Pulmonary artery endothelial cell (primary cell): ENCODE data around the gene CYS1. TPM values are rescaled to one million over a fixed set of nuclear protein-coding genes. Genes with fewer than 3 reads are reported as not detected.
"Not testable (repeated sequence)": the region's sequence is repeated elsewhere in the genome, so short reads cannot be mapped to it uniquely, and the experiment has no call there.

Source experiments
- DNase-seq: peaks from one replicate; pipeline ENCODE4 v3.0.0-alpha.2; 2011; ENCODE audit warnings: low read depth, low spot score
- total RNA-seq: library from RNA; depleted of rRNA; stranded (reverse); fragments of >200 nt; gene quantifications from 2 replicates; pipeline ENCODE4 v1.2.3, GENCODE V29; 2014

The CYS1 gene, protein sequence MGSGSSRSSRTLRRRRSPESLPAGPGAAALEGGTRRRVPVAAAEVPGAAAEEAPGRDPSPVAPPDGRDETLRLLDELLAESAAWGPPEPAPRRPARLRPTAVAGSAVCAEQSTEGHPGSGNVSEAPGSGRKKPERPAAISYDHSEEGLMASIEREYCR
- 0.04 and 0.07 TPM in 2 replicates for total RNA-seq

DNA sequence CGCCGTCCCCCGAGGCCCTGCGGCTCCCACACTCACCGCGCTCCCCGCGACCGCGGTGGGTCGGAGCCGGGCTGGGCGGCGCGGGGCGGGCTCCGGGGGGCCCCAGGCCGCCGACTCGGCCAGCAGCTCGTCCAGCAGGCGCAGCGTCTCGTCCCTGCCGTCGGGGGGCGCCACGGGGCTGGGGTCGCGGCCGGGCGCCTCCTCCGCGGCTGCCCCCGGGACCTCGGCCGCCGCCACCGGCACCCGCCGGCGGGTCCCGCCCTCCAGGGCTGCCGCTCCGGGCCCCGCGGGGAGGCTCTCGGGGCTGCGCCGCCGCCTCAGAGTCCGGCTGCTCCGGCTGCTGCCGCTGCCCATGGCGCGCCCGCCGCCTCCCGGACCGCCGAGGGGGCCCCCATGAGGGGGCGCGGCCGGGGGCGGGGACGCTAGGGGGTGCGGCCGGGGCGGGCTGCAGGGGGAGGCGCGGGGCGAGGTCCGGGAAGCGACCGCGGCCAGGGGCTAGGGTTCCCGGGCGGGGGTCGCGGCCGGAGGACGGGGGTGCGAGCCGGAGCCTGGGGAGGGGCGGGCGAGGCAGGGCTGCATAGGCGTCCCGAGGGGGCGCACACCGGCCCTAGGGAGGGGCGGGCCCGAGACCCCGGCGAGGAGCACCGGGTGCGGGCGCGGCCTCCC lies at the start of gene CYS1:
Gene CYS1, minus strand, starts transcription at position 542 of the 666 bp plus-strand sequence. Its CDS starts 188 bp downstream, at position 354.
- DNase-seq: no peak

DNA sequence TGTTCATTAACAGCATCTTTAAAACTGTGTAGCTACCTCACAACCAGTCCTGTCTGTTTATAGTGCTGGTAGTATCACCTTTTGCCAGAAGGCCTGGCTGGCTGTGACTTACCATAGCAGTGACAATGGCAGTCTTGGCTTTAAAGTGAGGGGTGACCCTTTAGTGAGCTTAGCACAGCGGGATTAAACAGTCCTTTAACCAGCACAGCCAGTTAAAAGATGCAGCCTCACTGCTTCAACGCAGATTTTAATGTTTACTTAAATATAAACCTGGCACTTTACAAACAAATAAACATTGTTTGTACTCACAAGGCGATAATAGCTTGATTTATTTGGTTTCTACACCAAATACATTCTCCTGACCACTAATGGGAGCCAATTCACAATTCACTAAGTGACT lies 49.3 kb upstream of the CYS1 start:
- DNase-seq: no peak

DNA sequence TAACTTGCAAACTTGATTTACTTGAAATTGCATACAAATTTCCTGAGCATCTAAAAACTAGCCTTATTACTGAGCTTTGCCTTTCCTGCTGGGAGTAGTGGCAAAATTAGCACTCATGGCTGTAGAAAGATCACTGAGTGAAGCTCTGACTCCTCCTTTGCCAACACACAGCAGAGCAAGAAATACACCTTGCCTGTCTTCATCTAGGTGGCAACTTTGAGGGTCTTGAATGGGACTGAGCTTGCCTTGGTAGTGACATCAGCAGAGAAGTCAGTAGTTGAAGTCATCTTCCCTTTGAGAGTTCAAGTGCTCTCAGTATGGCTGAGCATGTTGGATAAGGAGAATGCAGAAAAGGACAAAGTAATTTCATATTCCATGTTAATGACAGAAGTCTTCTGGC lies 48.2 kb upstream of the CYS1 start:
- no peak for DNase-seq

DNA sequence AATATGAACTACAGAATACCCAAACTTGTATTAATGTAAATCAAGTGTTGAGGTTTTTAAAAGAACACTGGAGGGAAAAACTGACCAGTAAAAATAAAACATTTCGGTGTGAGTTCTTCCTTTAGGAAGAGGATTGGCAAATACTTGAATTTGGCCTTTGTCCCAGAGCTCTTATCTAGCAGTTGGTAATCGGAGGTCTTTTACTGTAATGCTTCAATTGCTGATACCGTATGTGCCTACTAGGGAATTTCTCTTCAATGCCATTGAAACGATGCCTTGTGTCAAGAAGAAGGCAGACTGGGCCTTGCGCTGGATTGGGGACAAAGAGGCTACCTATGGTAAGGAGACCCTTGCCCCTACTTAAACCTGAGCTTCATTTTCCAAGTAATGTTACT lies 46.4 kb upstream of the CYS1 start:
- no peak for DNase-seq

DNA sequence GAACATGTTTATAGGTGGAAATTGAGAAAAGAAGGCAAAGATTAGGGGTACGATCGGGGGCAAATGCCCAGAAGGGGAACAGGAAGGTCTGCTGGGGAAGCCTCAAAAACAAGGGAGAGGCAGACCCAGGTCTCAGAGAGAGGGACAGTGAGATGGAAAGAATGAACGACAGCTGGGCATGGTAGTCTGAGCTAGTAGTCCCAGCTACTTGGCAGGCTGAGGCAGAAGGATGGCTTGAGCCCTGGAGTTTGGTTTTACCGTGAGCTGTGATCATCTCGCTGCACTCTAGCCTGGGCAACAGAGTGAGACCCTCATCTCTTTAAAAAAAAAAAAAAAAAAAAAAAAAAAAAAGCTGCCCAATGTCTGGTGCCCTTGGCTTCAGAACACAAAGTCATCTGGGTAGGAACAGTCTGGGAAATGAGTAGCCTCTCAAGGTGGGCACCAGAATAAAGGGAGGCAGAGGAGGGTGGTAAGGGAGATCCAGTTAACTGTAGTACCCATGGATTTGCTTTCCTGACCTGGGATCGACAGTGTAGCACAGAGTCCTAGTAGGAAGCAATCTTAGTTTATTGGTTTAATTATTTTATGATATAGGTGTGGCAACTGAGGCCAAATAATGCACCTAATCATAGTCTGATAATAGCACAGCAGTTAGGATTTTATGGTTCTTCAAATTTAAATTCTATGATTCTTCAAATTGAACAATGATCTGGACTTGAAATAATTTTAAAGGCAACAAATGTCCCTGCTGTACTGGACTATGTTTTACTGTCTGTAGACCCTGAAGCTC lies 45.8 kb upstream of the CYS1 start:
- no peak for DNase-seq

DNA sequence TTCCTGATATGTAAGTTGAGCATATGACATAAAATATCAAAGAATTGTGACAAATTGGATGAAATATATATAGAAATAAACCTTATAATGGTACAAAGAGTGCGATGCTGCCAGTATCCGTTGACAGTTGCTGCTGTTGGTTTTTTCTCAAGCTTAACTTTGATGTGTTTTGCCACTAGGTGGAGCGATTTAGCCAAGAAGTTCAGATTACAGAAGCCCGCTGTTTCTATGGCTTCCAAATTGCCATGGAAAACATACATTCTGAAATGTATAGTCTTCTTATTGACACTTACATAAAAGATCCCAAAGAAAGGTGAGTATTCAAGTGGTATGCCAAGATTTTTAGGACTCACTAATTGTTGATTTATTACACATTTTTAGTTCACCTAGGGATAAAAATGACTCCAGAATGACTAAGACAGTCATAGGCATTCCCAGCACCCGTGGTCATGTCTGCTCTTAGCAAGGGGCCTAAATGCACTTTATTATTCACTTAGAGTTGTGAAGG lies 44.4 kb upstream of the CYS1 start:
- DNase-seq: peak; percentile 48

DNA sequence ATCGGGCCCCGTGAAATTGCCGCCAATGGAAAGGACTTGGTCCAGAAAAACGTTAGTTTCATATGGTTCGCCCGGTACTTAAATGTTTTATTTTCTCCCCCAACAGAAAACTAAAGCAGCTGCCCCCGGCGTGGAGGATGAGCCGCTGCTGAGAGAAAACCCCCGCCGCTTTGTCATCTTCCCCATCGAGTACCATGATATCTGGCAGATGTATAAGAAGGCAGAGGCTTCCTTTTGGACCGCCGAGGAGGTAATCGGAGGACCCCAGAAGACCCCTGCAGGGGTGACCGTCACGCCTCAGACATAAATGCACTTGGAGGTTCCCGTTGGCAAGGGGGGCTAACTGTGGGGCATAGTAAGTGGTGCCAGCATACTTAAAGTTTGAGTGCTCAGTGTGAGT lies 43.1 kb upstream of the CYS1 start:
- no peak for DNase-seq

DNA sequence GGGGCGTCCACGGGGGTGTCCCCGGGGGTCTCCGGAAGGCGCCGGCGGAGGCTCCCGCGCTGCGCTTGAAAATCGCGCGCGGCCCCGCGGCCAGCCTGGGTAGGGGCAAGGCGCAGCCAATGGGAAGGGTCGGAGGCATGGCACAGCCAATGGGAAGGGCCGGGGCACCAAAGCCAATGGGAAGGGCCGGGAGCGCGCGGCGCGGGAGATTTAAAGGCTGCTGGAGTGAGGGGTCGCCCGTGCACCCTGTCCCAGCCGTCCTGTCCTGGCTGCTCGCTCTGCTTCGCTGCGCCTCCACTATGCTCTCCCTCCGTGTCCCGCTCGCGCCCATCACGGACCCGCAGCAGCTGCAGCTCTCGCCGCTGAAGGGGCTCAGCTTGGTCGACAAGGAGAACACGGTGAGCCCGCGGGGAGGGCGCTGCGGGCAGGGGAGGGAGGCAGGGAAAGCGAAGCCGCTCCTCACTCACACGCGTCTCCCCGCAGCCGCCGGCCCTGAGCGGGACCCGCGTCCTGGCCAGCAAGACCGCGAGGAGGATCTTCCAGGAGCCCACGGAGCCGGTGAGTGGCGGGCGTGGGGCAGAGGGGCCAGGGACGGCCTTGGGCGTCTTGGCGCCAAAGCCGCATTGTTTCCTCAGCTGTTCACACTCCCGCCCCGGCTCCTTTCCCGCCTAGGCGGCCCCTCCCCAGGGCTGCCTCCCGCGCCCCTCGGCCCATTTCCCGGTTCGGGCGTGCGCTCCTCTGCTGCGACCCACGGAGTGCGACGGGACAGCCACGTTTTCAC lies 42.5 kb upstream of the CYS1 start, which contains the start of gene RRM2:
Gene RRM2, plus strand, starts transcription at position 240 of the 781 bp plus-strand sequence. Its CDS starts 60 bp downstream, at position 300.
- peak; percentile 54 for DNase-seq

DNA sequence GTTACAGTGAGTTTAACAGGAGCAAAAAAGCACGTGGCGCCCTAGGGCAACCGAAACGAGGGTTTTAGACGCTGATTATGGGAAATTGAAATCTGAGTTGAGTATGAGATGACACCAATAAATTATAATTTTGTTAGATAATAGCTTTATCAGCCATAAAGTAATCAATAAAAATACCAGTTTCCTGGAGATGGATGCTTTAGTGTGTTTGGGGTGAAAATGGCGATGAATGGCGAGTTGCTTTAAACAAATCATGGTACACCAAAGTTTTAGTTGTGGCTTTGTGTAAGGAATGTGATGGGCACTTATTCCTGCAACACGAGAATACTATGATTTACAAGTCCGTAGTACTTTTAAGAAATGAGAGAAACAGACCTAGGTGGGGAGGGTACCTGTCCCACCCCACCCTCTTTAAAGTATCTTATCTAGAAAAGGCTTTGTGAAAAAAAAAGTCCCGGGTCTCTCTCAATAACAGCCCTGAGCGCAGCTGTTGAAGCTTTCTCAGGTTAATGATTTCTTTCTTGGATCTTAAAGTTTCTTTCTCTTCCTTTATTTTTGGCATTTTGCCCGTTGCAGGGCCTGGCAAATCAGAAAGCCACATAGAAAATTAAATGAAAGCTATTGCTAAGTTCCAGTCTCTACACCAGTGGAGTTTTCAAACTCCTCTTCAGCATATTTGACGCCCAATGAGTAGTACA lies 40.8 kb upstream of the CYS1 start:
- DNase-seq: no peak

DNA sequence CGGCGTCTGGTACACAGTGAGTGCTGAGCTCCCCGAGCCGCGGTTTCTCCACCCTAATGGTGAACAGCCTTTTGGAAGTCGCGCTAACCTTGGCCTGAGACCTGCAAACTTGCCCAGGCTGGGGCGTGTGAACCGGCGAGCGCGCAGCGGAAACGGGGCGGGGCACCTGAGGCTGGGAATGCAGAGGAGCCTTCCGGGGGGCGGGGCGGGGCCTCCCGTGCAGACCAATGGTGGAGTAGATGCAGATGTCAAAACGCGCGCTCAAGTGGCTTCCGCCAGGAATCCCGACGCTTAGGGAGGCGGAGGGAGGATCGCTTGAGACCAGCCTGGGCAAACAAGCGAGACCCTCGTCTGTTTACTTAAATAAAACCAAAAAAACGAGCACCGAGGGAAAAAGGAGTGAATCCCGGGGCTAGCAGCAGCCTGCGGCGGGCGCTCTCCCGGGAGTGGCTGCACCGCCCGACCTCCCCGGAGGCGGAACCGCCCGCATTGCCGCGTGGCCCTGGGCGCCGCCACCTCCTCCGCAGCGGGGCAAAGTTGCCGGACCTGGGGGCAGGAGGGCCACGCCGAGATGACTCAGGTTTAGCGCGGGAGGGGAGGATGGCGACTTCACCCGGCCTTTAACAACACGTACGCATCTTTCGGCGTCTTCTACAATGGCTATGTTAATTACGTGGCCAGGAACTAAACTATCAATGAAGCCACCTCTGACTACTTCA lies 40.1 kb upstream of the CYS1 start:
- no peak for DNase-seq

DNA sequence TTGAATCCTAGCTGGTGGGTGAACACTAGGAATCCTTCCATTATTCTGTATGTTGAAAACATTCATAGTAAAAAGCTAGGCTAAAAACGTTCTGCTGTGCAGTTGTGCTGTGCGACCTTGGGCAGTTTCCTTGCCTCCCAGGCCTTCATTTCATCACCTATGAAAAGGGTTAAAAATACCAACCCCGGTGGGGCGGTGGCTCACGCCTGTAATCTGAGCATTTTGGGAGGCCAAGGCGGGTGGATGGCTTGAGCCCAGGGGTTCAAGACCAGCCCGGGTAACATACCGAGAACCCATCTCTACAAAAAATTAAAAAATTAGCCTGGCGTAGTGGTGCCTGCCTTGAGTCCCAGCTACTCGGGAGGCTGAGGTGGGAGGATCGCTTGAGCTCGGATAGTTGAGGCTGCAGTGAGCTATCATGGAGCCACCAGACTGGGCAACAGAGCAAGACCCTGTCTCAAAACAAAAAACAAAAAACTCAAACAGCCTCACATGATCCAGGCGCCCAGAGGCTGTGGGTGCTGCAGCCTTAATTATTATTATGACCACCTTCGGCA lies 39.5 kb upstream of the CYS1 start:
- no peak for DNase-seq

DNA sequence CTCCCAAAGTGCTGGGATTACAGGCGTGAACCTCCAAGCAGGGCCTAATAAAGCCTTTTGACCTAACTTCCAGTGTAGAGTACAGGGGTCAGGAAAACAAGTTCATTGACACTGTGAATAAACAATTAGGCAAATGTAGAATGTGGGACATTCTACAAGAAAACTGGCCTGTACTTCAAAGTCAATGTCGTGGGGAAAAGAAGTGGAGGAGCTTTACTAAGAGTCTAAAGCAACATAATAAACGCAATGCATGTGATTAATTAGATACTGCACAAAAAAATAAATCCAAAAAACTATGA lies 38.8 kb upstream of the CYS1 start:
- DNase-seq: no peak

DNA sequence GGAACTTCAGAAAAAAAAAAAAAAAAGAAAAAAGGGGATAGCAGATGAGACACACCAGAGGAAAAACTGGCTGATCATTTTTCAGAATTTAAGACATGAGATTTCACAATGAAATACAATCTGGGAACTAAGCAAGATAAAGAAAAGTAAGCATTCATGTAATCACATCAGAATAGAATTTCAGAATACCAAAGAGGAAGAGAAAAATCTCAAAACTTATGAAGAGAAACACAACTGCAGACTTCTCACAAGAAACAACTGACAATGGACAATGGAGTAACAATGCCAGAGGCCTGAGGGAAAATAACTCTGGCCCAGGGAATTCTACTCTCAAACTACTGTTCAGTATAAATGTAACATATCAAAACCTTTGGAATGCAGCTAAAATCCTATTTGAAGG lies 29.1 kb upstream of the CYS1 start:
- no peak for DNase-seq

DNA sequence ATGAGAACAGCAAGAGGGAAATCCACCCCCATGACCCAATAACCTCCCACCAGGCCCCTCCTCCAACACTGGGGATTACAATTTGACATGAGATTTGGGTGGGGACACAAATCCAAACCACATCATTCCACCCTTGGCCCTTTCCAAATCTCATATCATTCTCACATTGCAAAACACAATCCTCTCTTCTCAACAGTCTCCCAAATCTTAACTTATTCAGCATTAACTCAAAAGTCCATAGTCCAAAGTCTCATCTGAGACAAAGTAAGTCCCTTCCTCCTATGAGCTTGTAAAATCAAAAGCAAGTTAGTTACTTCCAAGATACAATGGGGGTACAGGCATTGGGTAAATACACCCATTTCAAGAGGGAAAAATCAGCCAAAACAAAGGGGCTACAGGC lies 24.7 kb upstream of the CYS1 start:
- not testable (repeated sequence) for DNase-seq

DNA sequence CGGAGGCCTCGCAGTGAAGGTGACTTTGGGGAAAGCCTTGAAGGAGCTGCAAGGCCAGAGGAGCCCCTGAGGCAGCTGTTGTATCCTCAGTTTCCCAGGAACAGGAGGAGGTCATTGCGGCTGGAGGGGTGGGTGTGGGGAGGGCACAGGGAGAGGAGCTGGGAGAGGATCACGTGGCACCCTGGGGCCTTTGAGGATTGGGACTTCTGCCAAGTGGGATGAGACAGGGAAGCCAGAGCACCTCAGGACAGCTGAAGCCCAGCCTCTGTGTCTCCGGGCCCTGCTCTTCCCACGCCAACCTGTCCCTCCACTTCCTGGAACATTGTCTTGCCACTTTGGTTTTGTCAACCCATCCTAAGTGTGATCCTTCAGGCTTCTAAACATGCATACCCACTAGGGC lies 23.0 kb upstream of the CYS1 start:
- DNase-seq: no peak

DNA sequence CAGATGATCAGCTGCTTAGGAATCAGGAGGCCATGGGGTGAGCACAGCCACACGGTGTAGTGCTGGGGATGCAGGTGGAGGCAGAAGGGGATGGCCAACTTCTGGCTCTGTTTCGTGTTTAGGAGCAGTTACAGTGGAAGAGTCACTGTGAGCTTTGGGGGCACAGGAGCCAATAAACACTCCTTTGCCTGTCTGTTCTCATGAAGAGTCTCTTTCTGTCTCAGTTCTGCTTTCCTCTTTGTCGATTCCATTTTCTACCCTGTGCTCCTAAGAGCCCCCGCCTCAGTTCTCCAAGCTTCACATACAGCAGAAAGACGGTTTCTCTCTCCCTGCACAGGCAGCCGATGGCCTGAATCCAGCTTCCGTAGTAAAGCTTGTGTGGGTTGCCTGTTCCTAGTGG lies 21.3 kb upstream of the CYS1 start:
- no peak for DNase-seq

DNA sequence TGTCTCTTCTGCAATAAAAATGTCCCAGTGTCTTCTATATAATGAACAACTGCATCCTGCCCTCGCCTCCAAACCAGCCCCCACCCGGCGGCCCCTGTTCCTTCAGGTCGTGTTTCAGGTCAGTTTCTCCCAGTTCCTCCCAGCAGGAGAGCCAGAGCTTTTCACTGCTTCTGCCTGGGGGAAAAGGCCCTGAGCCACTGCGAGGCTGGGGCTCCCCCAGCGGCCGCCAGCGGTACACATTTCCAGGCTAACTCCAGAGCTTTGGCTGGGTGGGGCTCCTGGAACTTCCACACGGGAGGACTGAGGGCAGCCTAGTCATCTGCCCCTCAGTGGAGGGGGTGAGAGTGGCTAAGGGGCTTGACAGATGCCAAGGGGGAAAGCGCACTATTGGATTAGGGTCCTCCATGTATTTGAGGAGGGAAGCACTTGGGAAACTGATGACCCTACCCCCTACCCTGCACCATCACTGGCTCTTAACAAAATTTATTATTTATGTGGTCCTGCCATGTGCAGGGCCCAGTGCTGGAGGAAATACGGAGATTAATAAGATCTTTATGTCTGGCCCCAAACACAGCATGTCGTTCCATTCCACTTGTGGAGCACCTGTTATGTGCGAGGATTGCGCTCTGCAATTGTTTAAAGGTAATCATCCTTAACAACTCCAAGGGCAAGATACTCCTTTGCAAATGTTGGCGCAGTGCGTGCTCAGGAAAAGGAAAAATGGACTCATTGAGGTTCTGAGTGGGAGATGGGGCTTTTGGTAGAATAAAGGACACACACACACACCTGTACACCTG lies 17.3 kb upstream of the CYS1 start:
- DNase-seq: no peak

DNA sequence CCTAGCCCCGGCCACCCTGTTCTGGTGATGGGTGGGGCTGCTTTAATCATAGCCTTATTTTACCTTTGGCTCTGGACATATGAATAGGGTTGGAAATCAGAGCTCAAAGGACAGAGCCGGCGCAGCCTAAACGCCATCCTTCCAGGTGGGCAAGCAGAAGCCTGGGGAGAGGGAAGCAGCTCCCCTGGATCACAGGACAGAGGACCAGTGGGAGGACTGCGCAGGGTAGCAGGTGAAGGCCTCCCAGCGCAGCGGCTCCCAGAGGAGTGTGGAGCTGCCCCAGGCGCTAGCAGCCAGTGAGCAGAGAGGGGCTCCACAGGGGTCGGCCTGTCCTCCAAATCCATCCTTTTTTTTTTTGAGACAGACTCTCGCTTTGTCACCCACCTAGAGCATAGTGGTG lies 16.4 kb upstream of the CYS1 start:
- no peak for DNase-seq

DNA sequence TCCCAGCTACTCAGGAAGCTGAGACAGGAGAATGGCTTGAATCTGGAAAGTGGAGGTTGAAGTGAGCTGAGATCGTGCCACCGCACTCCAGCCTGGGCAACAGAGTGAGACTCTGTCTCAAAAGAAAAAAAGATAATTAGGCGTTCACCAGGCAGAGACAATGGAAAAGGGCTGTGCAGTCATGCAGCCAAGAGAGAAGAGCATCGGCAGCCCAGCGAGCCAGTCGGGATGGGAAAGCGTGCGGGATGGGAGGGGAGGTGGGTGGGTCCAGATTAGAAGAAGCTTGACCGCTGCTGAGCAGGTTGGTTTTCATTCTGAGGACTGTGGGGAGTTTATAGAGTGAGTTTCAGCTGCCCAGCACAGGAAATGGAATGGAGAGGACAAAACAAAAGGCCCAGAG lies 15.0 kb upstream of the CYS1 start:
- DNase-seq: no peak
